Fibroblast of lung (primary cell): ENCODE data around the gene POMT1.

Experiments used
- CTCF ChIP-seq, 2 donors: IDR thresholded peaks in 1 of 2; conservative IDR thresholded peaks in 1 of 2; 1 replicate in 1 of 2; 2 replicates in 1 of 2; pipeline ENCODE4 v1.5.1; 2011 to 2012; ENCODE audit warnings: low read length in 2 of 2, control low read depth in 1 of 2, inconsistent platforms in 1 of 2, low read depth in 1 of 2, mild to moderate bottlenecking in 1 of 2
- EZH2 ChIP-seq: IDR thresholded peaks from 2 replicates; pipeline ENCODE4 v1.5.1; 2012; ENCODE audit warnings: low read length, control low read depth, mild to moderate bottlenecking; ENCODE audit errors: missing control alignments

GRCh38 chr9:131502781-131503625 is at the start of gene POMT1:
- TF ChIP-seq CTCF (conservative IDR thresholded peaks at IDR 0.05 in 1 of 2, IDR thresholded peaks at IDR 0.05 in 1 of 2; ENCODE audit: low read depth in 1 of 2, low read length in 2 of 2) (no peak), EZH2 (no peak)
